Activated CD4-positive, alpha-beta T cell treated with anti-CD3 and anti-CD28 coated beads, Interleukin-2, amount 50 U/mL, for 24 hours (primary cell): ENCODE results near the gene VCP.

Experiments
- DNase-seq, 2 donors: peaks; one replicate each; pipeline ENCODE4 v3.0.0-alpha.2; 2020; ENCODE audit warnings: low read depth in 1 of 2, low spot score in 1 of 2

Gene VCP

DNA sequence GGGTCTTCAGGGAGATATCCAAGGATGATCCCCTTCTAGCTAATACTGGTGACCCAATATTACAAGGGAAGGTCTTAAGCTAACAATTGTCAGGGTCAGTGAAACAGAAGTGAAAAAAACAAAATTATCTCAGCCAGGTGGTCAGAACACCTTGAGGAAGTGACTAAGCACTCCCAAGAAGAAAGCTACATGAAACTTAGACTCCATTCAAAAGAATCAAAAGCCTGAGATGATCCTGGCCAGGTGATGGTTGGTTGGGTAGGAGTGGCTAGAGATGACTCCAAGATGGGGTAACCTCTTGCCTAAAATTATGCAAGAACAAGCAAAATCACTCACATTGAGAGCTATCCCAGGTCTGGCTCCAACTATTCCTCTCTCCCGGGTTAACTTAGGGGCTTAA, 5.4 kb downstream of the VCP start:
- no peak for DNase-seq

DNA sequence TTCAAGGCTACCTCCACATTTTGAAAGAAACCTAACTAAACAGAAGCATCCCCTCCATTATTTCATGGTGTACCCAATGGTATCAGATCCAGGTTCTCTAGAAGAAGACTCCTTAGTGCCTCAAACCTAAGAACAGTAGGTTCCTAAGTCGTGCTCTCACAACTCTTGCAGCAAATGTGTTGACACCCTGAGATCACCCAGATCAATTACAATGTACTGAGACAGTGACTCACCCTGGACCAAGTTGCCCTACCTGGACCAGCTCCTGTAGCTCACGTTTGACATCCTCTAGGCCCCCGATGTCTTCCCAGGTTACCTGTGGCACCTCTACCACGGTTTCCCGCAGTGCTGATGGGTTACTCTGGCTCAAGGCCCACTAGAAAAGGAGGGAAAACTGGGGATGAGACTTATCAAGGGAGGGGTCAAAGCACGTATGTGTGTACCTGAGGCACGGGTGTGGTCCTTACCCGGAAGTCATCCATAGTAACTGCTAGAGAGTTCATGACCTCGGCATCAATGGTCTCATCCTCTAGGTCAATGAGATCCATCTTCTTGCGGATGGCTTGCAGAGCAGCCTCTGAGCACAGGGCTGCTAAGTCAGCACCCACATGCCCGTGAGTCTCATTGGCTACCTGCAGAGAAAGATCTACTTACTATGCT, 11.7 kb downstream of the VCP start:
- DNase-seq = no peak

DNA sequence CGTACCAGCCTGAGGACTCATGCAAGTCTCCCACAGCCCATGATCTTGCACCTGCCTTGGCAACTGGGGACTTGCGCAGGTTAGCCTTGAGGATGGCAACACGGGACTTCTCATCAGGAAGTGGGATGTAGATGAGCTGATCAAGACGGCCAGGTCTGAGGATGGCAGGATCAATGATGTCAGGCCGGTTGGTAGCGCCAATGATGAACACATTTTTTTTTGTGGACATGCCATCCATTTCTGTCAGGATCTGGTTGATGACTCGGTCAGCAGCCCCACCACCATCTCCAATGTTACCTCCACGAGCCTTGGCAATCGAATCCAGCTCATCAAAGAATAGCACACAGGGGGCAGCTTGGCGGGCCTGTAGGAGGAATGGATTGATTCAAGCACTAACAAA, 13.0 kb downstream of the VCP start:
- no peak for DNase-seq

DNA sequence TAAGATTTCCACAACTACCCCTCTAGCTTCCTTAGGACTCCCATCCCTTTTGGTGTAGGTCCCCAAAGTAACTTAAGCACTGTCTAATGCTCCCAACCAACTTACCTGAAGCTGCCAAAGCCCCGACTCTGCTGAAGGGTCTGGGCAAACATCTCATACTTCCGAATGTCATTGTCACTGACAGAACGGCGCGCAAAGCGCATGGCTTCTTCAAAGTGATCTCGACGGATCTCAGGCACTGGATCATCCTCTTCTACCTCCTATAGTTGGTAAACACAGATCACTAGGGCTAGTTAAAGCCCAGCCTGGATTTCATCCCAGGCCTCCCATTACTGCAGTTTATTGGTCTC, 15.2 kb downstream of the VCP start:
- DNase-seq = no peak

DNA sequence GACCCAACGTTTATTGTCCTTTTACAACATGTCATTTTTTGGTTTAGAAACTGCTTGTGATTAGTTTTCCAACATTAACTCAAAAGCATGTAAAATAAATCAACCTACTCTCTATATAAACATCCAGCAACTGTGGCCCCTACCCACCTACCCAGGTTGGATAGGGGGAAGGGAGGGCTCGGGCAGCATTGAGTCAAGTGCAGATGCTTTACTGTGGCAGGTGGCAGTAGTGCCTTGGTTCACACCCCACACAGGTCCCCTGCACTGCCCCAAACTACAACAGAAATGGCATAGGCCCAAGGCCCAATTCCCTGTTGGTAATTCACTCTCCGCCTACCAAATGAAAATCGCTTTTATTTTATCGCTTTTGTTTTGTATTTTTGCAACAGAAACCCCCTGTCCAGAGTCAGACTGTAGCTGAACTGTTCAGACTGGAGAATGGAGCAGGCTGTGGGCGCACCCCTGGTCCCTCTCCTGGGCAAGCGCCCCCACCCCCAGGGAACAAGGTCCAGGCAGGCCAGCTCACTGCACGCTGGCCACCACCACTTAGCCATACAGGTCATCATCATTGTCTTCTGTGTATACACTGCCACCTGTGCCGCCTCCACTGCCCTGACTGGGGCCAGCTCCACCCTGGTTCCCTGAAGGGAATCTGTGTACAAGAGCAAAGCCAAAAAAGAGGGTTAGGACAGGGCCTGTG, 15.7 kb downstream of the VCP start:
- no peak for DNase-seq

DNA sequence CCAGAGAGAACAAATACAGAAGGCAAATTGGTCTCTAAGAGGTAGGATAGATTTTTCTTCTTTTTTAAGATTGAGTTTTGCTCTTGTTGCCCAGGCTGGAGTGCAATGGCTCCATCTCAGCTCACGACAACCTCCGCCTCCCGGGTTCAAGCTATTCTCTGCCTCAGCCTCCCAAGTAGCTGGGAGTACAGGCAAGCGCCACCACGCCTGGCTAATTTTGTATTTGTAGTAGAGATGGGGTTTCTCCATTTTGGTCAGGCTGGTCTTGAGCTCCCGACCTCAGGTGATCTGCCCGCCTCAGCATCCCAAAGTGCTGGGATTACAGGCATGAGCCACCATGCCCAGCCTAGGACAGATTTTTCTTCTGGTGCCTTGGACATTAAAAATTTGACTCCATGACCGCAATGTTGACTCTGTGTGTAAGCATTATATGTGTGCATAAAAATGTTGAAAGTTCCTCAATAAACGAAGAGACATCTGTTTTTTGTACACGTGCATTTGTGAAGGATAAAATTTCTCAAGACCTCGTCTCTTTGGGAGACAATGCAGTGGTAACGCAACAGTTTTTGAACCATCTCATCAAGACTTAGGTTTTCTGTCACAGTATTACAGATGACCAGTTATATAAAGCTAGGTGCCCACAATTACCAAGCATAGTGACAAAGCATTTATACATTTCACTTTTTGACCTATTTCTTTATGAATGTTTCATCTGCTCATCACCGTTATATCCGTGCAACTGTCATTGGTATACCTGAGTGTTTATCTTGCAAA, 17.4 kb downstream of the VCP start:
- DNase-seq = no peak

DNA sequence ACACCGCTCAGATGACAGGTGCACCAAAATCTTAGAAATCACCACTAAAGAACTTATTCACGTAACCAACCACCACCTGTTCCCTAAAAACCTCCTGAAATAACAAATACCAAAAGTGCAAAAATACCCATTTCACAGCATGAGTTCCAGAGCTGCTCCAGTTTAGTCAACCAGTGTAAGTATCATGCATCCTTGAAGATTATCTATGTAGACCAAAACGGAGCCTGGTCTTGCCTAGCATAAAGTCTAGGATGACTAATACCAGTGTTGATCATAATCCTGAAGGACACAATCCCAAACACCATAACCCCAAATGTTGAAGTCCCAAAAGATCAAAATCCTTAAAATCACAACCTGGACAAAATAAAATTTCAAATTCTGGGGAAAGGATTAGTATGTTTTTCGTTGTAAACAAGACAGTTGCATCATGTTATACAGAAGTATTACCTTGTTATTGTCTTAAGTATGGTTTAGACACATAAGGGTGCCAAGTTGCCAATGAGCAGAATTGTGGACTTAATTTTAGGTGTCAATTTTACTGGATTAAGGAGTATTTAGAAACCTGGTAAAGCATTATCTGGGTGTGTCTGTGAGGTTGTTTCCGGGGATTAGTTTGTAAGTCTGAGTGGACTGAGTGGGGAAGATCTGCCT, 18.1 kb downstream of the VCP start:
- no peak for DNase-seq

DNA sequence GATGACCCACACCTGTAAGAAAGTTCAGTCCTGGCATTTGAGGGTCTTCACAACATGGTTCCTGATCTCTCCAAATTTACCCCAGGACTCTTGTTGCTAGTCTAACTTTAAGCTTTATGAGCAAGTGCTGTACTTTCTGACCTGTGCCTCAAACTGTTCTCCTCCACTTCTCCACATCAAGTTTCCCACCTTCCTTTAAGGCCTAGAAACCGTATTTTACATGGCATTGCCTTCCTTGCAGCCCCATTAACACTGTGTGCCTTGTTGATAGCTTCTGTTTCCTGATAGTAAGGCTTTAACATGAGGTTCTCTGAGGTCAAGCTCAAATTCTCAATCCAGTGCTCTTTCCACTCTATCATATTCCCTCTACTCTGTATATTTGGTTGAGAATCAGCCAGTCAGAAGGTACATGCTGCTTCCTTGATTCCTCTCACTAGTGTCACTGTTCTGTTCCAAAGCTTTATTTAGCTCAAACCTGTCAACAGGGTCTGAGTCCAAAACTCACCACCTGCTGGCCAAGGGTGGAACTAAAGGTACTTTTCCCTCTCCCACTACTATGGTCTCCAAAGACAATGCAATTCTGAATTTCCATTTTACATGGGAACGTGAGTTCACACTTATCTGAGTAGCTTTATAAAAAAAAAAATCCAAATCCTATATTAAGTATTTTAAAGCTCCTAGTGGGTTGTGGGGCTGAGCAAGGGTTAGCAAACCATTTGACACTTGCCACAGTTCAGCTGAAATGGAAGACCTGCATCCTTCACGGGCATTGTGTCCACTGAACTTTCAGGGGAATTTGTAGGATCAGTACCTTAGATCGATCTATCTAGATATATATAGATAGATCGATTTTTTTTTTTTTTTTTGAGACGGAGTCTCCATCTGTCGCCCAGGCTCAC, 21.1 kb downstream of the VCP start:
- peak in 1 of 2 donors; percentile 32 for DNase-seq

DNA sequence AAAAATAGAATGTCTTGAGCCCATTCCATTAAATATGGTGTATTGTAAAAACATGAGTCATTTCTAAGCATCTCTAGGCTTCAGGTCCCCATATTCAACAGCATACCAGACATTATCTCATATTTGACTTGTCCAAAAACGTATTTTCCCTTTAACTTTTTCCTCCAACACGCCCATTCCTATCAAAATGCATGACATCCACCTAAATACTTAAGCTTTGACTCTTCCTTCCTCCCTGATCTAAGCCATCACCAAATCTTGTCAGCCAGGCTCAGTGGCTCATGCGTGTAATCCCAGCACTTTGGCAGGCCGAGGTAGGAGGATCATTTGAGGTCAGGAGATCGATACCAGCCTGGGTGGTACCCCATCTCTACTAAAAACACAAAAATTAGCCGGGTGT, 23.9 kb downstream of the VCP start:
- no peak for DNase-seq

DNA sequence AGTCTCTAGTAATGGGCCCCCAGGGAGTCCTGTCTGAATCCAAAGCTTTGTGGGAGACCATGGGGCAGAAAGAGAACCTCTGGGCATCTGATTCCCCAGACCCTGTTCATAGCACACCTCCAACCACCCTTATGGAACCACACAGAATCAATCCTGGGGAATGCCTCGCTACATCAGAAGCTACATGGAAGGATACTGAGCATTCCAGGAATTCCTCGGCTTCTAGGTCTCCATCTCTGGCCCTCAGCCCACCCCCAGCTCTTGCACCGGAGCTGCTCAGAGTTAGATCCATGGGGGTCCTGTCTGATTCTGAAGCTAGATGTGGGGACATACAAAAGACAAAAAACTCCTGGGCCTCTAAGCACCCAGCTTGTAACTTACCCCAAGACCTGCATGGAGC, 28.4 kb downstream of the VCP start:
- DNase-seq = no peak

DNA sequence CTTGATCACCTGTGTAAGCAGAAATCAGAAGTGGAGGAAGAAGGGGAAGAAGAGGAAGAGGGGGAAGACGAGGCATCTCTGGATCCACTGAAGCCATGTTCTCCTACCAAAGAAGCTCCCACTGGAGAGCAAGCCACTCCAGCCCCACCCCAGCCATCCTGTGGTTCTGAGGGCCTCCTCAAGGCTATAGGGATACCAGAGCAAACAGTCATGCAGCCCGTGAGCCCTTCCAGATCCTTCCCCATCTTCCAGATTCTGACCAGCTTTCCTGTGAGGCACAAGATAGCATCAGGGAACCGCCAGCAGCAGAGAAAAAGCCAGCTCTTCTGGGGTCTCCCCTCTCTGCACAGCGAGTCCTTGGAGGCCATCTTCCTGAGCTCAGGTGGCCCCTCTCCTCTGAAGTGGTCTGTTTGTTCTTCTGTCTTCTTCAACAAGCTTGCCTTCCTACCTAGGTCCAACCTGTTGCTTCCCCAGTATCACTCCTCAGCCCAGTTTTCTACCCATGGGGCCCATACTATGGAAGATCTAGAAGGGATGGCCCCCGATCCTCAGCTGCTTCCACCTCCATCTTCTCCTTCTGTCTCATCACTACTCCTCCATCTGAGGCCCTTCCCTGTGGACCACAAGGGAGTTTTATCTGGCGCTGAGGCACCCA, 29.4 kb downstream of the VCP start:
- DNase-seq = no peak

DNA sequence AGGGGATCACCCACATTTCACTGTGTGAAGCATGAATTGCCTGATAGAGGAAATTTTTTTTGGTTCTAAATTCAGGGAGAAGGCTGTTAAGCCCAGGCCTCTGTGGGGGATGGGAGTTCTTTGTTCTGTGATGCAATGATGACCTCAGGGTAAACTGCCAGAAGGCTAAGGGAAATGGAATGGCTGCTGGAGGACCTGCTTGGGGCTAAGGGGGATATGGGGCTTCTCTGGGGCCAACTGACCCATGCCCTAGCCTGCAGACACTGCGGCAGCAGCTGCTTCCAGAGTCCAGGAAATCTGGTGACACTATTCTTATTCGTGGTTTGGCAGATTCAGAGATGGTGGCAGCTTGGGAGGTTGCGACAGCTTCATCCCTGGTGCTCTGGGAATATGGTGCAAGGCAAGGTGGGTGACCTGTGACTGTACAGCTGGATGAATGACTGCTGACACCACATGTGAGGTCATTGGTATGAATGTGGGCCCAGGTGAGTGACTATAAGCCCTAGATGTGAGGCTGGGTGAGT, 30.3 kb downstream of the VCP start:
- DNase-seq = no peak

DNA sequence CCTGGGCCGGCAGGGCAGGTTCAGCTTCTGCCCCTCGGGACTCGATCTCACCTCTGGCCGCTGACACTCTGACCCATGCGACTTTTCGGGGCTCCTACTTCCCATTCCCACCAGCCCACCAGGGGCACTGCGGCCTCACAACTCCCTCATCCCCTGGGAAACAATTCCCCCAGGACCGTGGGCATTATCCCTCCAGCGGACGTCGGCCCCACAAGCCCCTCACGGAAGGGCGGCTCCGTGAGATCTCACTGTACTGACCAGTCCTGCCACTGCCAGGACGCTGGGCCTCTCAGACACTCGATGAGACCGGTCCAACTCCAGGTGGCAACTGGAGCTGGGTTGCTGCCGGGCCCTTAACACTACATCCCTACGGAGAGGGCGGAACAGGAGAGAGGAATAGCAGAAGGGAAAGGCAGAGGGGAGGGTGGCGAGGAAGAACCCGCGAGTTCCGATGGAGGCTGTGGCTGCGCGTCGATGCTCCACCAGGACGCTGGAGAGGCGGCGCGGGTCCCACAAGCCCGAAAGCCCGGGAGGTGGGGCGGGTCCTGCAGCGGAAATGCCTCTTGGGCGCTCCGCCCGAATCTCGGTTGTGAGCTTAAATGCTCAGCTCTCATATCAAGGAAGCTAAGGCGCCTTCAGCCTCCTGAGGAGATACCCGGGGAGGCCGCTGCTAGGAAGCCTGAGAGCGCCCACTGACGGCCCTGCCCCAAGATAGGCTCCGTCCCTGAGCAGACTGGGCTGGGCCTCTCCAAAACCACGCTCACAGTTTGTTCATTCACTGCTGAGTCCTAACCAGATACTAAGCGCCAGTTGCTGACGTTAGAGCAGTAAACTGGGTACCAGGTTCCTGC, 36.3 kb downstream of the VCP start:
- peak in 1 of 2 donors; percentile 7 for DNase-seq

DNA sequence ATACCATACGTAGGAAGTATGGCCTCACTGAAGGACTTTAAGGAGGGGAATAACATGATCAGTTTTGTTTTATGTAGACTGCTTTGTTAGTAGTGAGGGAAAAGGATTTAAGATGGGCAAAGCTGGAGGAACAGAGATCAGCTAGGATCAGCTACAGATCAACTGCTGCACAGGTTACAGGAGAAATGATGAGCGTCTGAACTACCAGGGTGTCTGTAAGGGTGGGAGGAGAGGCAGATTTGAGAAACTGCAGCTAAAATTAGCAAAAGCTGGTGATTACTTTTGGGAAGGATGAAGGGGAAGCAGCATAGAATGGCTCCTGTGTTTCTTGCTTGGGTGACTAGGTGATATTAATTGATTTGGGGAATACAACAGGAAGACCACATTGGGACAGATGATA, 39.3 kb downstream of the VCP start:
- DNase-seq = no peak

DNA sequence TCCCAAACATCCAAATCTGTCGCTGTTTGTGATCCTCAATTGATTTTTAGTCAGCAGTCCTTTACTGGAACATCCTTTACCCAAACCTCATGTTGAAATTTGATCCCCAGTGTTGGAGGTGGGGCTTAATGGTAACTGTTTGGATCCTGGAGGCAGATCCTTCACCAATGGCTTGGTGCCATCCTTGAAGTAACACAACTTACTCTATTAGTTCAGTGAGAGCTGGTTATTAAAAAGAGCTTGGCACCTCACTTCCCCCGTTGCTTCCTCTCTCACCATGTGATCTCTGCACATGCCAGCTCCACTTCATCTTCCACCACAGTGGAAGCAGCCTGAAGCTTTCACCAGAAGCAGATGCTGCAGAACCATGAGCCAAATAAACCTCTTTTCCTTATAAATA, 42.6 kb downstream of the VCP start:
- DNase-seq = no peak

DNA sequence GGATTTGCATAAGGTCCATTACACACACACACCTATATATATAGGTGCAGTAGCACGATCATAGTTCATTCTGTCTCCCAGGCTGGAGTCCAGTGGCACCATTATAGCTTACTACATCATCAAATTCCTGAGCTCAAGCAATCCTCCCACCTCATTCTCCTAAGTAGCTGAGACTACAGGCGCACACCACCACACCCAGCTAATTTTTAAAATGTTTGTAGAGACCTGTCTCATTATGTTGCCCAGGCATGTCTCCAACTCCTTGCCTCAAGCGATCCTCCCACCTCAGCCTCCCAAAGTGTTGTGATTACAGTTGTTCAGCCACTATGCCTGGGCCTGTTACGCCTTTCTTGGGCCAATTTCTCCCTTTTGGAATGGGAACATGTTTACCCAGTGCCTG, 43.2 kb downstream of the VCP start:
- no peak for DNase-seq

DNA sequence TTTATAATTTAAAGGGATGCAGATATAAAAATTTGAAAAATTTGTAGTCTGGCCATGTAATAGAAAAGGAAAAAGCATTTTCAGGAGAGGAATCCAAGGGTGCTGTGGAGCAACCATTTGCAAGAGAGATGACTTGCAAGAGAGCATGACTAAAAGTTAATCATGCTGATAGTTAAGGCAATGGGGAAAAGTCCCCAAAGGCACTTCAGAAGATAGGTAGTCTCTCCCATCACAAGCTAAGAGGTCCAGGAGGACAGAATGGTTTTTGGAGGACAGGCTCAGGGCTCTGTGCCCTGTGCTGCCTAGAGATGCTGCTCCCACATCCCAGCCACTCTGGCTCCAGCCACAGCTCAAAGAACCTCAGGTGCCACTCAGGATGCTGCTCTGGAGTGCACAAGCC, 44.1 kb downstream of the VCP start:
- no peak for DNase-seq

DNA sequence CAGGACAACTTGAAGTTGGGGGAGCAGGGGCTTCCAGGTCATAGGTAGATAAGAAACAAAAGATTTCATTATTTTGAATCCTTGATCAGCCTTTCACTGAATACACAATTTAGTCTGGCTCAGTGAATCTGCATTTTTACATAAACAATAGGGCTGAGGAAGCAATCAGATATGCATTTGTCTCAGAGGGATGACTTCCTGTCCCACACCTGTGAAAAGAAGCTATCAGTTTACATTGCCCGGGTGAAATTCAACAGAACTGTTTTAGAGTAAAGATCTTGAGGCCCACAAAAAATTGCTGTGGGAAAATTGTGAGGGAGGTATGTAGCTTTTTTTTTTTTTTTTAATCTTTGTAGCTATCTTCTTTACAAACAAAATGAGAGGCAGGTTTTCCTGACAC, 44.6 kb downstream of the VCP start:
- no peak for DNase-seq

DNA sequence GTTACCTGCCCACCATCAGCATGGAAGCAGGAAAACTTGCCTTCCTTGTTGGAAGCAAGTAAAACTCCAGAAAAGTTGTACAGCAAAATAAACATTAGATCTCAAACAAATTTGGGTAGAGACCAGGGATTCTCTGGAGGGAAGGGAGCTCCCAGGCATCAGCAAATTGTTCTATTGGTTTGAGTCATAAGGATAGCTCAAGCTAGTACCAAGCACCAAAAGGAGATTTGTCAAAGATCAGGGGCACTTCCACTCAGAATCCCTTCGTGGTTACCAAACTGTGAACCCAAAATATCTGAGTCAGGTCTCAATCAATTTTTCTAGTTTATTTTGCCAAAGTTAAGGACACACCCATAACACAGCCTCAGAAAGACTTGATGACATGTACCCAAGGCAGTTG, 45.1 kb downstream of the VCP start:
- no peak for DNase-seq
